HepG2 (cell line): ENCODE results near the gene TGM6. TPM values are rescaled to one million over a fixed set of nuclear protein-coding genes. Genes with fewer than 3 reads are reported as not detected.

Source experiments
- CBX1 ChIP-seq: IDR thresholded peaks from one replicate; pipeline ENCODE4 v1.6.1; 2016; ENCODE audit warnings: antibody characterized with exemption, low read depth
- CBX2 ChIP-seq, 2 experiments: fragments of 200-600 bp in 1 of 2; sonication (generic); formaldehyde crosslinking in 1 of 2; IDR thresholded peaks; 2 replicates each; pipeline versions ENCODE4 v1.7.0 to v1.8.1; 2018 to 2022; ENCODE audit warnings: low read depth in 2 of 2, low read length in 1 of 2, mild to moderate bottlenecking in 1 of 2, missing genetic modification reagents in 1 of 2
- EZH2 ChIP-seq: conservative IDR thresholded peaks from 2 replicates; pipeline ENCODE4 v1.6.1; 2012; ENCODE audit warnings: mild to moderate bottlenecking, low read depth, low read length, moderate library complexity
- FOXK2 ChIP-seq: fragments of 450-650 bp; IDR thresholded peaks from 2 replicates; pipeline ENCODE4 v1.6.1; 2016
- GABPA ChIP-seq, 2 experiments: IDR thresholded peaks; 2 replicates each; pipeline ENCODE4 v1.6.1; 2011 to 2016; ENCODE audit warnings: low read depth in 2 of 2, low read length in 1 of 2, missing biosample characterization in 1 of 2, missing genetic modification characterization in 1 of 2
- GATAD1 ChIP-seq: IDR thresholded peaks from 2 replicates; pipeline ENCODE4 v1.6.1; 2016; ENCODE audit warnings: missing genetic modification reagents, missing compliant biosample characterization
- HNRNPL ChIP-seq: fragments of 200-400 bp; formaldehyde crosslinking; IDR thresholded peaks from 2 replicates; pipeline ENCODE4 v1.6.1; 2017; ENCODE audit warnings: mild to moderate bottlenecking, low read depth, low read length
- MTA1 ChIP-seq: sonication (generic); formaldehyde crosslinking; IDR thresholded peaks from 2 replicates; pipeline ENCODE4 v1.4.0; 2020; ENCODE audit warnings: missing genetic modification reagents, mild to moderate bottlenecking, borderline replicate concordance
- MTF2 ChIP-seq: sonication (generic); formaldehyde crosslinking; IDR thresholded peaks from 2 replicates; pipeline ENCODE4 v1.5.0; 2020; ENCODE audit warnings: missing genetic modification reagents, borderline replicate concordance
- NFKB2 ChIP-seq: sonication (generic); formaldehyde crosslinking; IDR thresholded peaks from 2 replicates; pipeline ENCODE4 v1.4.0; 2020; ENCODE audit warnings: missing genetic modification reagents, borderline replicate concordance
- NFKBIZ ChIP-seq: IDR thresholded peaks from 2 replicates; pipeline ENCODE4 v1.6.1; 2018; ENCODE audit warnings: missing genetic modification reagents, missing compliant biosample characterization
- NR3C1 ChIP-seq: sonication (generic); formaldehyde crosslinking; IDR thresholded peaks from 2 replicates; pipeline ENCODE4 v1.4.0; 2020; ENCODE audit warnings: missing genetic modification reagents
- POLR2AphosphoS2 ChIP-seq: IDR thresholded peaks from 2 replicates; pipeline ENCODE4 v1.6.1; 2011; ENCODE audit warnings: low read depth, low read length, improper control_type of control experiment
- RBM39 ChIP-seq: fragments of 200-400 bp; formaldehyde crosslinking; IDR thresholded peaks from one replicate; pipeline ENCODE4 v1.6.1; 2018; ENCODE audit warnings: antibody characterized with exemption, mild to moderate bottlenecking, low read depth, low read length; ENCODE audit not compliant: poor library complexity, severe bottlenecking
- XBP1 ChIP-seq: sonication (generic); formaldehyde crosslinking; IDR thresholded peaks from 2 replicates; pipeline ENCODE4 v1.5.0; 2020; ENCODE audit warnings: missing genetic modification reagents
- ZFP36 ChIP-seq: fragments of 150-350 bp; IDR thresholded peaks from 2 replicates; pipeline ENCODE4 v1.6.1; 2018; ENCODE audit warnings: borderline replicate concordance, low read length, low read depth; ENCODE audit not compliant: partially characterized antibody
- polyA plus RNA-seq, 8 experiments: library from polyadenylated mRNA; depleted of rRNA in 3 of 8; stranded (reverse) in 7 of 8; unstranded in 1 of 8; fragments of >200 nt; fragmentation: Illumina TruSeq in 4 of 8; extraction: Trizol in 4 of 8; gene quantifications; 2 replicates each; pipeline versions ENCODE4 v1.2.1 to v1.2.3, GENCODE V29; 2011 to 2016; ENCODE audit warnings: low read depth in 4 of 8, missing spikeins in 1 of 8, mixed read lengths in 1 of 8; ENCODE audit not compliant: insufficient read depth in 1 of 8
- total RNA-seq, 5 experiments: library from RNA; depleted of rRNA; stranded (reverse); fragments of >200 nt; fragmentation: Illumina TruSeq; extraction: Trizol; gene quantifications; 2 replicates each; pipeline ENCODE4 v1.2.3, GENCODE V29; 2016; ENCODE audit warnings: low read depth in 1 of 5
- TF ChIP-seq, protein P1 (sequence below): sonication (generic); formaldehyde crosslinking; IDR thresholded peaks from 2 replicates; pipeline ENCODE4 v1.4.0; 2020; ENCODE audit warnings: missing genetic modification reagents
- TF ChIP-seq, protein P2 (sequence below): IDR thresholded peaks from 2 replicates; pipeline ENCODE4 v1.6.1; 2016; ENCODE audit warnings: control low read depth
- TF ChIP-seq, protein P3 (sequence below): fragments of 450-650 bp; IDR thresholded peaks from 2 replicates; pipeline ENCODE4 v1.6.1; 2016
- TF ChIP-seq, protein P4 (sequence below): IDR thresholded peaks from 2 replicates; pipeline ENCODE4 v1.6.1; 2016; ENCODE audit warnings: low read depth, borderline replicate concordance
- TF ChIP-seq, protein P5 (sequence below): sonication (generic); formaldehyde crosslinking; conservative IDR thresholded peaks from 2 replicates; pipeline ENCODE4 v1.4.0; 2020; ENCODE audit warnings: missing genetic modification reagents

TGM6 gene
- total and polyA plus RNA-seq, 2 of the 13 experiments (the other 11 are each of a cell fraction or from before 2014, with no cell fraction given) = not detected

DNA sequence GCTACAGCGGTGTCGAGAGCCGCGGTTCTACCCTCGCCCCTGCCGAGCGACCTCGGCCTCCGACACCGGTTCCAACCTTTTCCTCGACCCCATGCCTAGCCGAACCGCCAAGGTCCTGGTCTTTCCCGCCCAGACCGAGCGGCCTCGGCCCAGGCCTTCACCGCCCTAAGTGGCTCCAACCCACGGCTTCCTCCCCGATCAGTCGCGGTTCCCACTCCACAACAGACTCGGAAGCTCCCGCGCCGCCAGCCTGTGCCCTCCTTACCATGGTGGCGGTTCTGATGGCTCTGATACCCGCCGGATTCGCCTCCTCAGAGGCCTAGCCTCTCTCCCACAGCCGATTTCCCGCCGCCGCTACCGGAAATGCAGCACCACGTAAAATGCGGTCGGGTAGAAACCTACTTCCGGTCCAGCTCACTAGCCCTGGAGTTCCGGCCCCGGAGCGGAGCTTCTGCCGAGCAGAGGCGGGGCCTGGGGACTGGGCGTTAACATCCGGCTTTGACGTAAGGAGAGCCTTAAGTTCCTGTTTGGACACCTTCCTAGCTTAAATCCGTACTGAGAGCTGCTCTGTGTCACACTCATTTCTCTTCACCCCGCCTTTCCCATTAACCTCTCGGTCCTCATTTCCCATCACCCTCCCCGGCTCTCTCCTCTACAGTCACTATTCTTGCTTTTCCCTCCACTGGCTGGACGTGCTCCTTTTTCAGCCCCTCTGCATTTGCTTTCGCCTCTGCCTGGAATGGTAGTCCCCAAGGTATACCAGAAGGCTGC, 89.9 kb downstream of the TGM6 start, which contains the start of gene SNRPB (continued):
- TF ChIP-seq, protein P1, sequence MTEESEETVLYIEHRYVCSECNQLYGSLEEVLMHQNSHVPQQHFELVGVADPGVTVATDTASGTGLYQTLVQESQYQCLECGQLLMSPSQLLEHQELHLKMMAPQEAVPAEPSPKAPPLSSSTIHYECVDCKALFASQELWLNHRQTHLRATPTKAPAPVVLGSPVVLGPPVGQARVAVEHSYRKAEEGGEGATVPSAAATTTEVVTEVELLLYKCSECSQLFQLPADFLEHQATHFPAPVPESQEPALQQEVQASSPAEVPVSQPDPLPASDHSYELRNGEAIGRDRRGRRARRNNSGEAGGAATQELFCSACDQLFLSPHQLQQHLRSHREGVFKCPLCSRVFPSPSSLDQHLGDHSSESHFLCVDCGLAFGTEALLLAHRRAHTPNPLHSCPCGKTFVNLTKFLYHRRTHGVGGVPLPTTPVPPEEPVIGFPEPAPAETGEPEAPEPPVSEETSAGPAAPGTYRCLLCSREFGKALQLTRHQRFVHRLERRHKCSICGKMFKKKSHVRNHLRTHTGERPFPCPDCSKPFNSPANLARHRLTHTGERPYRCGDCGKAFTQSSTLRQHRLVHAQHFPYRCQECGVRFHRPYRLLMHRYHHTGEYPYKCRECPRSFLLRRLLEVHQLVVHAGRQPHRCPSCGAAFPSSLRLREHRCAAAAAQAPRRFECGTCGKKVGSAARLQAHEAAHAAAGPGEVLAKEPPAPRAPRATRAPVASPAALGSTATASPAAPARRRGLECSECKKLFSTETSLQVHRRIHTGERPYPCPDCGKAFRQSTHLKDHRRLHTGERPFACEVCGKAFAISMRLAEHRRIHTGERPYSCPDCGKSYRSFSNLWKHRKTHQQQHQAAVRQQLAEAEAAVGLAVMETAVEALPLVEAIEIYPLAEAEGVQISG (CRISPR knock-in tag) = peak; percentile 98
- TF ChIP-seq HNRNPL (peak; percentile 98), CBX2 (IDR thresholded peaks at IDR 0.05; ENCODE audit: low read depth, low read length) (0 out of 2 replicates have a peak, but pooled peaks have one; percentile 69), CBX2 (CRISPR knock-in tag; IDR thresholded peaks at IDR 0.05; ENCODE audit: low read depth) (peak; percentile 94; the same call in 1 of the 2 replicates), NR3C1 (CRISPR knock-in tag) (peak; percentile 88), ZFP36 (no peak), GABPA (IDR thresholded peaks at IDR 0.05; ENCODE audit: low read depth, low read length) (peak; percentile 98), GABPA (CRISPR knock-in tag; IDR thresholded peaks at IDR 0.05; ENCODE audit: low read depth) (peak; percentile 100), MTF2 (no peak; the same call in 1 of the 2 replicates), POLR2AphosphoS2 (peak; percentile 98), NFKB2 (CRISPR knock-in tag) (peak; percentile 100), XBP1 (CRISPR knock-in tag) (peak; percentile 91), RBM39 (peak; percentile 88), GATAD1 (peak; percentile 99), MTA1 (peak; percentile 98), CBX1 (peak; percentile 100), NFKBIZ (CRISPR knock-in tag) (peak; percentile 87), EZH2 (no peak), FOXK2 (no peak)
- TF ChIP-seq, protein P2, sequence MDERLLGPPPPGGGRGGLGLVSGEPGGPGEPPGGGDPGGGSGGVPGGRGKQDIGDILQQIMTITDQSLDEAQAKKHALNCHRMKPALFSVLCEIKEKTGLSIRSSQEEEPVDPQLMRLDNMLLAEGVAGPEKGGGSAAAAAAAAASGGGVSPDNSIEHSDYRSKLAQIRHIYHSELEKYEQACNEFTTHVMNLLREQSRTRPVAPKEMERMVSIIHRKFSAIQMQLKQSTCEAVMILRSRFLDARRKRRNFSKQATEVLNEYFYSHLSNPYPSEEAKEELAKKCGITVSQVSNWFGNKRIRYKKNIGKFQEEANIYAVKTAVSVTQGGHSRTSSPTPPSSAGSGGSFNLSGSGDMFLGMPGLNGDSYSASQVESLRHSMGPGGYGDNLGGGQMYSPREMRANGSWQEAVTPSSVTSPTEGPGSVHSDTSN (CRISPR knock-in tag) = no peak
- TF ChIP-seq, protein P3, sequence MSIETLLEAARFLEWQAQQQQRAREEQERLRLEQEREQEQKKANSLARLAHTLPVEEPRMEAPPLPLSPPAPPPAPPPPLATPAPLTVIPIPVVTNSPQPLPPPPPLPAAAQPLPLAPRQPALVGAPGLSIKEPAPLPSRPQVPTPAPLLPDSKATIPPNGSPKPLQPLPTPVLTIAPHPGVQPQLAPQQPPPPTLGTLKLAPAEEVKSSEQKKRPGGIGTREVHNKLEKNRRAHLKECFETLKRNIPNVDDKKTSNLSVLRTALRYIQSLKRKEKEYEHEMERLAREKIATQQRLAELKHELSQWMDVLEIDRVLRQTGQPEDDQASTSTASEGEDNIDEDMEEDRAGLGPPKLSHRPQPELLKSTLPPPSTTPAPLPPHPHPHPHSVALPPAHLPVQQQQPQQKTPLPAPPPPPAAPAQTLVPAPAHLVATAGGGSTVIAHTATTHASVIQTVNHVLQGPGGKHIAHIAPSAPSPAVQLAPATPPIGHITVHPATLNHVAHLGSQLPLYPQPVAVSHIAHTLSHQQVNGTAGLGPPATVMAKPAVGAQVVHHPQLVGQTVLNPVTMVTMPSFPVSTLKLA = 0 out of 2 replicates have a peak, but pooled peaks have one; percentile 25
- TF ChIP-seq, protein P4, sequence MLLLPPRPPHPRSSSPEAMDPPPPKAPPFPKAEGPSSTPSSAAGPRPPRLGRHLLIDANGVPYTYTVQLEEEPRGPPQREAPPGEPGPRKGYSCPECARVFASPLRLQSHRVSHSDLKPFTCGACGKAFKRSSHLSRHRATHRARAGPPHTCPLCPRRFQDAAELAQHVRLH (CRISPR knock-in tag) = peak; percentile 100
- TF ChIP-seq, protein P5, sequence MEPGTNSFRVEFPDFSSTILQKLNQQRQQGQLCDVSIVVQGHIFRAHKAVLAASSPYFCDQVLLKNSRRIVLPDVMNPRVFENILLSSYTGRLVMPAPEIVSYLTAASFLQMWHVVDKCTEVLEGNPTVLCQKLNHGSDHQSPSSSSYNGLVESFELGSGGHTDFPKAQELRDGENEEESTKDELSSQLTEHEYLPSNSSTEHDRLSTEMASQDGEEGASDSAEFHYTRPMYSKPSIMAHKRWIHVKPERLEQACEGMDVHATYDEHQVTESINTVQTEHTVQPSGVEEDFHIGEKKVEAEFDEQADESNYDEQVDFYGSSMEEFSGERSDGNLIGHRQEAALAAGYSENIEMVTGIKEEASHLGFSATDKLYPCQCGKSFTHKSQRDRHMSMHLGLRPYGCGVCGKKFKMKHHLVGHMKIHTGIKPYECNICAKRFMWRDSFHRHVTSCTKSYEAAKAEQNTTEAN (CRISPR knock-in tag) = peak; percentile 92
